ENCODE results near the gene MAPK8IP2.
"Not testable (repeated sequence)": the region's sequence is repeated elsewhere in the genome, so short reads cannot be mapped to it uniquely, and the experiment has no call there.

Gene MAPK8IP2

GRCh38 chr22:50612528-50613221 is 12.1 kb downstream of the MAPK8IP2 start:
- no peak overlapping the region for H3K9ac ChIP-seq (ENCODE audit: low read length)
- peaks cover 6% of the 10 kb centered on the region for H3K27me3 ChIP-seq (ENCODE audit: control insufficient read depth, insufficient read depth, low read length)
- no peak overlapping the region for H3K27ac ChIP-seq (ENCODE audit: low read depth, low read length)
- H3K4me3 ChIP-seq (ENCODE audit: low read length) = no peak overlapping the region
- H3K36me3 ChIP-seq (ENCODE audit: control insufficient read depth, insufficient read depth, low read length) = no peaks in the 10 kb centered on the region
- no peaks in the 10 kb centered on the region for H3K4me1 ChIP-seq (ENCODE audit: control insufficient read depth, insufficient read depth, low read length)

DNA sequence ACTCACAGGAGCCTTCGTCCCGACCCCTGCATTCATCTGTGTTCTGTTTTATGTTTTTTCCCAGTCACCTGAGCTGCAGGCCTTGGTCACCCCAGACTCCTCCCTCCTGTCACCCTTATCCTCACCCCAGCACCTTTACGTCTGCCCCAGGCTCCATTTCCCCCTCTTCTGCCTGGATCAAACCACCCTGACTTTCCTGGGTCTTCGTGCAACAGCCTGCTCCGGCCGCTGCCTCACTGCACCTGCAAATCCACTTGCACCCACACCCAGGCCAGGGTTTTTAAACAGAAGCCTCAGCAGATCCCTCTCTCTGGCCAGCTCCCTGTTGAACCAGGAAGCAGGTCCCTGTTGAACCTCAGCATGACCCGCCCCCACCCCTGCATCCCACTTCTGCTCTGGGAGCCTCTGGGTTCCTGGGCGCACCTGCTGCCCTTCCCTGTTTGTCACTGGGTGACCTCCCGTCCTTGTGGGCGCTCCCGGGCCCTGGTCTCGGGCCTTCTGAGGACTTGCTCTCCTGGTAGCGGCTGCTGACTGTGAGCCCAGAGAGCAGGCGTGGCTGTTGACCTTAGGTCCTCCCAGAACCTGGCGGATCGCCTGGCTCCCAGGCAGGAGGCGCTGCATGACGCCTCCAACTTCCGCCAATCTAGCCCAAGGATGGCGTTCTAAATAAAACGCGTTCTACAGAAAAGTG is 12.8 kb downstream of the MAPK8IP2 start:
- H3K36me3 ChIP-seq (ENCODE audit: control insufficient read depth, insufficient read depth, low read length) = no peaks in the 10 kb centered on the region
- H3K9ac ChIP-seq (ENCODE audit: low read length) = no peak overlapping the region
- peaks cover 4% of the 10 kb centered on the region for H3K27me3 ChIP-seq (ENCODE audit: control insufficient read depth, insufficient read depth, low read length)
- no peak overlapping the region for H3K4me3 ChIP-seq (ENCODE audit: low read length)
- no peak overlapping the region for H3K27ac ChIP-seq (ENCODE audit: low read depth, low read length)
- H3K4me1 ChIP-seq (ENCODE audit: control insufficient read depth, insufficient read depth, low read length) = no peaks in the 10 kb centered on the region

DNA sequence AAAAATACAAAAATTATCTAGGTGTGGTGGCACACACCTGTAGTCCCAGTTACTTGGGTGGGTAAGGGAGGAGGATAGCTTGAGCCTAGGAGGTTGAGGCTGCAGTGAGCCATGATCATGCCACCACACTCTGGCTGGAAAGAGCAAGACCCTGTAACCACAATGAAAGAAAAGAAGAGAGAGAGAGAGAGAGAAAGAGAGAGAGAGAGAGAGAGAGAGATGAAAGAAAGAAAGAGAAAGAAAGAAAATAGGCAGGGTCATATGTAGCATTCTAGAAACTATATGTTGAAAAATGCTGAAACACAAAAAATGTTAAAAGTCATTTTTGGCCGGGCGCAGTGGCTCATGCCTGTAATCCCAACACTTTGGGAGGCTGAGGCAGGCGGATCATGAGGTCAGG is 13.7 kb downstream of the MAPK8IP2 start:
- H3K9ac ChIP-seq (ENCODE audit: low read length); H3K4me1 ChIP-seq (ENCODE audit: control insufficient read depth, insufficient read depth, low read length); H3K4me3 ChIP-seq (ENCODE audit: low read length); H3K27me3 ChIP-seq (ENCODE audit: control insufficient read depth, insufficient read depth, low read length); H3K36me3 ChIP-seq (ENCODE audit: control insufficient read depth, insufficient read depth, low read length); H3K27ac ChIP-seq (ENCODE audit: low read depth, low read length): not testable (repeated sequence)

GRCh38 chr22:50620593-50621355 is 20.2 kb downstream of the MAPK8IP2 start:
- Histone ChIP-seq H3K9ac (ENCODE audit: low read length) (no peak overlapping the region), H3K36me3 (ENCODE audit: control insufficient read depth, insufficient read depth, low read length) (no peaks in the 10 kb centered on the region), H3K27ac (ENCODE audit: low read depth, low read length) (no peak overlapping the region), H3K4me3 (ENCODE audit: low read length) (peak overlapping the region; percentile 55), H3K27me3 (ENCODE audit: control insufficient read depth, insufficient read depth, low read length) (no peaks in the 10 kb centered on the region), H3K4me1 (ENCODE audit: control insufficient read depth, insufficient read depth, low read length) (no peaks in the 10 kb centered on the region)

DNA sequence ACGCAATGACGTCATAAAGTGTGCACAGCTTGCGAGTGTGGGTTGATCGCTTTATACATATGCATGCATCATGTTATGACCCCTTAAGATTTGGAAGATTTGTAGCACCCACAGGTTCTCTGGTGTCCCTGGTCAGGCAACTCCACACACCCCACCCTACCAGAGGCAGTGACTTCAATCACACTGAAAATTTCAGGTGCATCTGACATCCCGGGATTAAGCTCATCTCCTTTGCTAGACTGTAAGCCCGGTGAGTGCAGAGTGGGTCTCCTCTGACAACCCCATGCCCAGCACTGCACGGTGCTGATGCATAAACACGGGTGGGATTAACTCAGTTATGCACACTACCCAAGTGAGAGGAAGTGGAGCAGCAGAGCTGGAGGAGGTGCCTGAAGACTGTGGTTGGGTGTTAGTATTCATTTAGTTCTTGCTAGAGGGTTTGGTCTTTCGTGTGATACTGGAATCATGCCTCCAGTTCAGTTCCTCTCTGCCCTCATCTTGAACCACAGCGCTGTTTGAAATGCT is 20.8 kb downstream of the MAPK8IP2 start:
- H3K9ac ChIP-seq (ENCODE audit: low read length) = no peak overlapping the region
- H3K27me3 ChIP-seq (ENCODE audit: control insufficient read depth, insufficient read depth, low read length) = no peaks in the 10 kb centered on the region
- no peaks in the 10 kb centered on the region for H3K4me1 ChIP-seq (ENCODE audit: control insufficient read depth, insufficient read depth, low read length)
- peak overlapping the region; percentile 55 for H3K4me3 ChIP-seq (ENCODE audit: low read length)
- no peak overlapping the region for H3K27ac ChIP-seq (ENCODE audit: low read depth, low read length)
- H3K36me3 ChIP-seq (ENCODE audit: control insufficient read depth, insufficient read depth, low read length) = no peaks in the 10 kb centered on the region

GRCh38 chr22:50621948-50622722 is 21.5 kb downstream of the MAPK8IP2 start:
- Histone ChIP-seq H3K4me3 (ENCODE audit: low read length) (peak overlapping the region; percentile 31), H3K27ac (ENCODE audit: low read depth, low read length) (no peak overlapping the region), H3K4me1 (ENCODE audit: control insufficient read depth, insufficient read depth, low read length) (no peaks in the 10 kb centered on the region), H3K9ac (ENCODE audit: low read length) (peak overlapping the region; percentile 26), H3K36me3 (ENCODE audit: control insufficient read depth, insufficient read depth, low read length) (no peaks in the 10 kb centered on the region), H3K27me3 (ENCODE audit: control insufficient read depth, insufficient read depth, low read length) (no peaks in the 10 kb centered on the region)

DNA sequence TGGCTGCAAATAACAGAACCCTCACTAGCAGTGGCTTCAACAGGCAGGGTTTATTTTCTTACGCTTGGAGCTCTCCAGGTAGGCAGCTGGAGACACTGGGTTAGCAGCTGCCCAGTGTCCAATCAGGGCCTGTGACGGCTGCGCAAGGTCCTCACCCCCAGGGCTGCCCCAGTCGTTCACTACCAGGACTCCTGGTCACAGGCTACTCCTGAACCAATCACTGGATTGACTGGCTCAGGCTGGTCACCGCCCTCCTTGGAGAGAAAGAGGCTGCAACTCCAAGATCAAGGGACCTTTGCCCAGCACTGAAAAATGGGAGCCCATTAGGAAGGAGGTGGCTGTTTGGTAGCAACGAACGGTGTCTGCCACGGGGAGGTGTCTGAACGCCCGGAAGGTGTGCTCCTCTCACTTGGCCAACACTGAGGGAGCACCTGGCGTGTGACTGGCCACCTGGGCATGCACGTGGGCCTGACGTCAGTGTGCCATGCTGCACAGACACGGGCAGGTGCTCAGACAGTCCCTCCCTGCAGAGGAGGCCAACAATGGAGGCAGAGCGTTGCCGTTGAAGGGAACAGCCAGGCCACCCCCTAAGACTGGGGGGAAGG is 22.2 kb downstream of the MAPK8IP2 start:
- Histone ChIP-seq H3K27ac (ENCODE audit: low read depth, low read length) (no peak overlapping the region), H3K4me1 (ENCODE audit: control insufficient read depth, insufficient read depth, low read length) (no peaks in the 10 kb centered on the region), H3K27me3 (ENCODE audit: control insufficient read depth, insufficient read depth, low read length) (no peaks in the 10 kb centered on the region), H3K9ac (ENCODE audit: low read length) (peak overlapping the region; percentile 26), H3K36me3 (ENCODE audit: control insufficient read depth, insufficient read depth, low read length) (no peaks in the 10 kb centered on the region), H3K4me3 (ENCODE audit: low read length) (peak overlapping the region; percentile 31)

- Histone ChIP-seq H3K27me3 (ENCODE audit: control insufficient read depth, insufficient read depth, low read length) (no peaks in the 10 kb centered on the region), H3K27ac (ENCODE audit: low read depth, low read length) (no peak overlapping the region), H3K9ac (ENCODE audit: low read length) (no peak overlapping the region), H3K4me3 (ENCODE audit: low read length) (no peak overlapping the region), H3K36me3 (ENCODE audit: control insufficient read depth, insufficient read depth, low read length) (no peaks in the 10 kb centered on the region), H3K4me1 (ENCODE audit: control insufficient read depth, insufficient read depth, low read length) (peaks cover 7% of the 10 kb centered on the region)
Measured at GRCh38 chr22:50624347-50625130, 23.9 kb downstream of the MAPK8IP2 start.

- H3K27ac ChIP-seq (ENCODE audit: low read depth, low read length) = no peak overlapping the region
- no peak overlapping the region for H3K4me3 ChIP-seq (ENCODE audit: low read length)
- H3K27me3 ChIP-seq (ENCODE audit: control insufficient read depth, insufficient read depth, low read length) = no peaks in the 10 kb centered on the region
- H3K4me1 ChIP-seq (ENCODE audit: control insufficient read depth, insufficient read depth, low read length) = peaks cover 7% of the 10 kb centered on the region
- no peak overlapping the region for H3K9ac ChIP-seq (ENCODE audit: low read length)
- H3K36me3 ChIP-seq (ENCODE audit: control insufficient read depth, insufficient read depth, low read length) = no peaks in the 10 kb centered on the region
Measured at GRCh38 chr22:50625131-50625567, 24.6 kb downstream of the MAPK8IP2 start.

- Histone ChIP-seq H3K9ac (ENCODE audit: low read length) (no peak overlapping the region), H3K4me3 (ENCODE audit: low read length) (no peak overlapping the region), H3K27me3 (ENCODE audit: control insufficient read depth, insufficient read depth, low read length) (no peaks in the 10 kb centered on the region), H3K27ac (ENCODE audit: low read depth, low read length) (no peak overlapping the region), H3K4me1 (ENCODE audit: control insufficient read depth, insufficient read depth, low read length) (peaks cover 7% of the 10 kb centered on the region), H3K36me3 (ENCODE audit: control insufficient read depth, insufficient read depth, low read length) (no peaks in the 10 kb centered on the region)
Measured at GRCh38 chr22:50625568-50626313, 25.1 kb downstream of the MAPK8IP2 start.

Data from rectal smooth muscle tissue (tissue), 1 donor.